ENCODE measurements around the gene GSX1.

GSX1 gene

DNA sequence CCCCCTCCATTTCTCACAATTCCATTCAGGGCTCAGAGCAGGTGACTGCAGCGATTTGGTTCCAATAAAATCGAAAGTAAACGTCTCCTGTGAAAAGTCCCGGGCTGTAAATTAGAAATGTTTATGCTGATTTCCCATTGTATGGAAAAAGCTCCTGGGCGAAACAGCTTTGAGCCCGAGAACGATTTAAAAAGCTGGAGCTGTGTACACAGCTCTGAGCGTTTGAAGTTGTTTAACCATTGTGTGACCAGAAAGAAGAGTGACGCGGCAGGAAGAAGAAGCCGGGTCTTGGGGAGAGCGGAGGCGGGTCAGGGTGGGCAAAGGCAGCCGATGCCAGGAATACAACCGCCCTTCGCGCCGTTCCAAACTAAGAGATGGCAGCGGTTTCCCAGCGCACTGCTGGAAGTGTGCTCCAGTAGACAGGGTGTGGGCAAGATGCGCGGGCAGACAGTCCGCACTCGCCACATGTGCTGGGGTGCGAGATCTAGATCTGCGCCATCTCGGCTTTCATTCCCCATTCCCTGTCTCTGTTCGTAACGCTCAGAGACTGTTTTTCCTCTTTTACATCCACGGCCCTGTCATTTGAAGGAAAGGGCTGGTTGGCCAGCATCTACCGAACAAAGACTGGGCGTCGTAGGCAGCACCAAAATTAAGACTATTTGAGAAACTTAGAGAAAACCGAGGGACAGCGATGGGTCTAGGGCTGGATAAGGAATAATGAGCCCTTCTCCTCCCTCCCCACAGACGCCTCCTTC lies 960 bp upstream of the GSX1 start:
- TF ChIP-seq, protein P1, sequence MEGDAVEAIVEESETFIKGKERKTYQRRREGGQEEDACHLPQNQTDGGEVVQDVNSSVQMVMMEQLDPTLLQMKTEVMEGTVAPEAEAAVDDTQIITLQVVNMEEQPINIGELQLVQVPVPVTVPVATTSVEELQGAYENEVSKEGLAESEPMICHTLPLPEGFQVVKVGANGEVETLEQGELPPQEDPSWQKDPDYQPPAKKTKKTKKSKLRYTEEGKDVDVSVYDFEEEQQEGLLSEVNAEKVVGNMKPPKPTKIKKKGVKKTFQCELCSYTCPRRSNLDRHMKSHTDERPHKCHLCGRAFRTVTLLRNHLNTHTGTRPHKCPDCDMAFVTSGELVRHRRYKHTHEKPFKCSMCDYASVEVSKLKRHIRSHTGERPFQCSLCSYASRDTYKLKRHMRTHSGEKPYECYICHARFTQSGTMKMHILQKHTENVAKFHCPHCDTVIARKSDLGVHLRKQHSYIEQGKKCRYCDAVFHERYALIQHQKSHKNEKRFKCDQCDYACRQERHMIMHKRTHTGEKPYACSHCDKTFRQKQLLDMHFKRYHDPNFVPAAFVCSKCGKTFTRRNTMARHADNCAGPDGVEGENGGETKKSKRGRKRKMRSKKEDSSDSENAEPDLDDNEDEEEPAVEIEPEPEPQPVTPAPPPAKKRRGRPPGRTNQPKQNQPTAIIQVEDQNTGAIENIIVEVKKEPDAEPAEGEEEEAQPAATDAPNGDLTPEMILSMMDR (IDR thresholded peaks at IDR 0.05; ENCODE audit: unreplicated experiment in 3 of 3) = no peak
- no peaks in the 10 kb centered on the region for H3K36me3 Mint-ChIP-seq (ENCODE audit: low read depth)

GRCh38 chr13:27791901-27792392 lies 336 bp upstream of the GSX1 start:
- Mint-ChIP-seq H3K4me3 (peak overlapping the region; percentile 39 to 66 (median 60)), H3K27me3 (ENCODE audit: low read depth) (peaks cover 98% of the 10 kb centered on the region), H3K27ac (no peak overlapping the region), H3K4me1 (peaks cover 28% of the 10 kb centered on the region), H3K36me3 (ENCODE audit: low read depth) (no peaks in the 10 kb centered on the region), H3K9me3 (peaks cover 12% of the 10 kb centered on the region)
- TF ChIP-seq, protein P1 (IDR thresholded peaks at IDR 0.05; ENCODE audit: unreplicated experiment in 3 of 3) = no peak

More for the DNA sequence above, 960 bp upstream of the GSX1 start:
- Mint-ChIP-seq H3K4me1 (peaks cover 28% of the 10 kb centered on the region), H3K9me3 (peaks cover 12% of the 10 kb centered on the region), H3K4me3 (peak overlapping the region; percentile 12 to 47 (median 34)), H3K27ac (no peak overlapping the region), H3K27me3 (ENCODE audit: low read depth) (peaks cover 98% of the 10 kb centered on the region)

DNA sequence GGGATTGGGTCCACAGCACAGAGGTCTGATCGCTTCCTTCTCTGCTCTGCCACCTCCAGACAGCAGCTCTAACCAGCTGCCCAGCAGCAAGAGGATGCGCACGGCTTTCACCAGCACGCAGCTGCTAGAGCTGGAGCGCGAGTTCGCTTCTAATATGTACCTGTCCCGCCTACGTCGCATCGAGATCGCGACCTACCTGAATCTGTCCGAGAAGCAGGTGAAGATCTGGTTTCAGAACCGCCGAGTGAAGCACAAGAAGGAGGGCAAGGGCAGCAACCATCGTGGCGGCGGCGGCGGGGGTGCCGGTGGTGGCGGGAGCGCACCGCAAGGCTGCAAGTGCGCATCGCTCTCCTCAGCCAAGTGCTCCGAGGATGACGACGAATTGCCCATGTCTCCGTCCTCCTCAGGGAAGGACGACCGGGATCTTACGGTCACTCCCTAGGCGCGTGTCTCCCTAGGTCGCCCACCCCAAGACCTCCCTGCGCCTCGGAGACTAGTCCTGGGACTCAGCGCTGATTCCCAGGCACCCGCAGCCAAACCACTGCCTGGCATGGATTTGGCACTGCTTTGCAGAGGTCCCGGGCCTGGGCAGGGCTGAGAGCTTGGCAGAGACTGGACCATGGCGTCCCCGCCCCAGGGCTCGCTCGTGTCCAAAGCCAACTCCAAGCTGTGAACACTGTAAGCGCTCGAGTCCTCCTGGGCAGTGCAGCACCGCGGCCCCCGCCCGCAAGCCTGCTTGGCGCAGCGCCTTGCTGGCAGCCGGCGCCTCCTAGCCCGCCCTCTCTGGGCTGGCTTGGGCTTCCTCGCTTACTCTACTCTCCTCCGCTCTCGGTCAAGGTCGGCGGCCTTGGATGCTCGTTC lies 1.5 kb downstream of the GSX1 start:
- Mint-ChIP-seq H3K4me1 (peaks cover 28% of the 10 kb centered on the region), H3K27ac (no peak overlapping the region), H3K4me3 (peak overlapping the region in 1 of 3 experiments; percentile 10), H3K27me3 (ENCODE audit: low read depth) (peaks cover 98% of the 10 kb centered on the region), H3K36me3 (ENCODE audit: low read depth) (no peaks in the 10 kb centered on the region), H3K9me3 (peaks cover 5% of the 10 kb centered on the region)
- TF ChIP-seq, protein P1 (IDR thresholded peaks at IDR 0.05; ENCODE audit: unreplicated experiment in 3 of 3) = no peak

DNA sequence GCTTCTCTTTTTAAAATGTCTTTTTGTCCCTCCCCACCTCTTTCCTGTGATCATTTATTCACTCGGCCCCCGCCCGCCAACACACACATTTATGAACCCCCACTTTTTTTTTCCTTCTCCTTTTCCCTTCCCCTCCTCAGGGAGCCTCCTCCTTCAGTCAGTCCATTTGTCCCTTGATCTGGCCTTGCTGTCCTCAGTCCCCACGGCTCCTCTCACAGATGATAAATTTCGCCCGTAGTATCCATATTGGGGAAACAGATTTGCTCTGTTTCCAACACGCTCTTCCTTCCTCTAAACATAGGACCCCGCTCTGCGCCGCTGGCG lies 2.0 kb downstream of the GSX1 start:
- Mint-ChIP-seq H3K4me1 (peaks cover 23% of the 10 kb centered on the region), H3K4me3 (peak overlapping the region; percentile 10 to 55 (median 22)), H3K27me3 (ENCODE audit: low read depth) (peaks cover 98% of the 10 kb centered on the region), H3K9me3 (peaks cover 5% of the 10 kb centered on the region), H3K27ac (no peak overlapping the region), H3K36me3 (ENCODE audit: low read depth) (no peaks in the 10 kb centered on the region)
- TF ChIP-seq, protein P1 (IDR thresholded peaks at IDR 0.05; ENCODE audit: unreplicated experiment in 3 of 3) = no peak

DNA sequence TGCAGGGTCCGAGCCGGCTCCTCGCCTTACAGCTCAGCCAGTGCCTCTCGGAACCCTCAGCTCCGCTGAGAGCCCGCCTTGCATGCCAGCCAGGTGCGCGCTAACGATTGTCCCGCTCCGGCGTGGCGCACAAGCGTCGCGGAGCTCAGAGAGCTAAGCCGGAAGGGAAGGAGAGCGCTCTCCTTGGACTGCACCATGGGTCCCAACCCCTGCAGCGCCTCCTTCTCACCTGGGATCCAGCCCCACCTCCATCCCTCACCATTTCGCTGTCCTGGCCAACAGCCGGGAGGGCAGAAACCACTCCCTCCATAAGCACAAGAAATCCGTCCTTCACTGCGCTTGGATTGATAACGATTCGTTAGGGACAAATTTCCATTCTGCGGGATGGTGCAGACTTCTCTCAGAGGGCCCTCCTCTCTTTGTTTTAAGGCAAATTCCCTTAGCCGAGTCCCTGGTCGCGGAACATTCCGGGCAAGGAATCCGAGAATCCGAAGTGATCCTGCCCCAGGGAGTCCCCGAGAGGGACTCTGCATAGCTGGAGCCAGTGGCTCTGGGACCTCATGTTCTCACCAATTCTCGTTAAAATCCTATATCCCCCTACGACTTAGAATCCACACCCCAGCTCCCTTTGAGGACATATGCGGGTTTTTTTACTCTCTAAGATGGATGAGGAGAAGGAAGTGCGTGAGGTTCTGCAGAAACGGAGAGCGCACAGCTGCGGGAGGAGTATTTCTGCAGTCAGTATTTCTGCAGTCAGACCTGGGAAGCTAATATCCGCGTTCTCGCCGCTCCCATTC lies 2.8 kb downstream of the GSX1 start:
- peaks cover 23% of the 10 kb centered on the region for H3K4me1 Mint-ChIP-seq
- peaks cover 5% of the 10 kb centered on the region for H3K9me3 Mint-ChIP-seq
- H3K36me3 Mint-ChIP-seq (ENCODE audit: low read depth) = no peaks in the 10 kb centered on the region
- no peak overlapping the region for H3K4me3 Mint-ChIP-seq
- TF ChIP-seq, protein P1 (IDR thresholded peaks at IDR 0.05; ENCODE audit: unreplicated experiment in 3 of 3) = no peak
- peaks cover 100% of the 10 kb centered on the region for H3K27me3 Mint-ChIP-seq (ENCODE audit: low read depth)
- H3K27ac Mint-ChIP-seq = no peak overlapping the region
